Thyroid gland (tissue), 4 donors: Measurements from ENCODE around the gene TOM1L2. TPM values are rescaled to one million over a fixed set of nuclear protein-coding genes. Genes with fewer than 3 reads are reported as not detected.
A peak's percentile ranks its signal among the peaks of the same experiment; 100 is the strongest.

ENCODE experiments used
- DNase-seq, 2 donors: peaks; one replicate each; pipeline ENCODE4 v3.0.0-alpha.2; 2019
- H3K27ac ChIP-seq, 3 donors: fragments of 200-600 bp; sonication (generic); 1 replicate in 2 of 3; 2 replicates in 1 of 3; pipeline ENCODE4 v1.5.1; 2016 to 2019; ENCODE audit warnings: mild to moderate bottlenecking in 1 of 3, moderate library complexity in 1 of 3
- H3K27me3 ChIP-seq: fragments of 200-600 bp; sonication (generic); one replicate; pipeline ENCODE4 v1.5.1; 2019
- H3K36me3 ChIP-seq, 2 donors: fragments of 200-600 bp; sonication (generic); one replicate each; pipeline ENCODE4 v1.5.1; 2016 to 2019
- H3K4me1 ChIP-seq, 2 donors: fragments of 200-600 bp; sonication (generic); one replicate each; pipeline ENCODE4 v1.5.1; 2017 to 2019
- H3K4me3 ChIP-seq, 3 donors: fragments of 200-600 bp; sonication (generic); replicated peaks in 1 of 3; 1 replicate in 2 of 3; 2 replicates in 1 of 3; pipeline ENCODE4 v1.5.1; 2016; ENCODE audit warnings: mild to moderate bottlenecking in 1 of 3
- H3K9me3 ChIP-seq: fragments of 200-600 bp; sonication (generic); one replicate; pipeline ENCODE4 v1.5.1; 2017
- CTCF ChIP-seq, 6 experiments: fragments of 200-600 bp in 3 of 6; fragments of 450-650 bp in 3 of 6; sonication (generic) in 3 of 6; IDR thresholded peaks; one replicate each; pipeline ENCODE4 v1.5.1; 2016 to 2019; ENCODE audit warnings: antibody characterized with exemption in 6 of 6, mild to moderate bottlenecking in 2 of 6, inconsistent platforms in 1 of 6, moderate library complexity in 1 of 6
- POLR2A ChIP-seq, 2 donors: fragments of 450-650 bp; IDR thresholded peaks; one replicate each; pipeline ENCODE4 v1.6.1; 2017; ENCODE audit warnings: antibody characterized with exemption in 2 of 2, mild to moderate bottlenecking in 2 of 2, moderate library complexity in 1 of 2
- WGBS, 2 donors: methylation state at CpG; one replicate each; pipeline ENCODE4 v1.1.5; 2017; 5-methylcytosine and 5-hydroxymethylcytosine counted together
- intact Hi-C: fragments of 100-400 bp; cut with DNase I; formaldehyde crosslinking; loops from one replicate; pipeline ENCODE4 v1.15.1; 2023
- total RNA-seq, 4 donors: library from RNA; depleted of rRNA; stranded (reverse); fragments of >200 nt; gene quantifications; one replicate each; pipeline ENCODE4 v1.2.3, GENCODE V29; 2016

TOM1L2 gene
- total RNA-seq, 4 donors from 2014 or later = 138 to 881 (median 257) TPM

- DNase-seq = peak in 1 of 2 donors; percentile 15
- H3K27ac ChIP-seq = peak overlapping the region; percentile 60 to 86 (median 75)
- no peaks in the 10 kb centered on the region for H3K27me3 ChIP-seq
- no peaks in the 10 kb centered on the region for H3K36me3 ChIP-seq
- intact Hi-C loops = loop anchor here (10.0 kb wide), 2 partner anchors 64 to 66 kb away; partner anchors contain the start of genes ATPAF2 and GID4
- TF ChIP-seq CTCF (IDR thresholded peaks at IDR 0.05) (no peak), POLR2A (IDR thresholded peaks at IDR 0.05) (peak in 1 of 2 donors; percentile 34)
- H3K9me3 ChIP-seq = no peaks in the 10 kb centered on the region
- H3K4me3 ChIP-seq = peak overlapping the region in 2 of 3 donors; percentile 79 to 85
- H3K4me1 ChIP-seq = peaks cover 34 to 38% of the 10 kb centered on the region in 2 donors
- WGBS, 2 donors = 4 to 19% methylated on average over 1 of the region's 1 CpG
Measured at GRCh38 chr17:17970699-17971430, 1.3 kb downstream of the TOM1L2 start.

- no peaks in the 10 kb centered on the region for H3K27me3 ChIP-seq
- H3K9me3 ChIP-seq = no peaks in the 10 kb centered on the region
- no peak for TF ChIP-seq POLR2A (IDR thresholded peaks at IDR 0.05)
- TF ChIP-seq CTCF (IDR thresholded peaks at IDR 0.05) = no peak
- 83 to 89% methylated on average over 3 of the region's 3 CpGs for WGBS, 2 donors
- DNase-seq = no peak
- no peaks in the 10 kb centered on the region for H3K36me3 ChIP-seq
- peaks cover 33 to 40% of the 10 kb centered on the region in 2 donors for H3K4me1 ChIP-seq
- no peak overlapping the region for H3K27ac ChIP-seq
- no peak overlapping the region for H3K4me3 ChIP-seq
- intact Hi-C loops = no loop called here
Measured at GRCh38 chr17:17966399-17966798, 5.8 kb downstream of the TOM1L2 start.

- H3K9me3 ChIP-seq = no peaks in the 10 kb centered on the region
- H3K36me3 ChIP-seq = no peaks in the 10 kb centered on the region
- WGBS, 2 donors = 64 to 69% methylated on average over 2 of the region's 2 CpGs
- intact Hi-C loops = no loop called here
- no peak for DNase-seq
- H3K4me3 ChIP-seq = no peak overlapping the region
- peaks cover 33 to 39% of the 10 kb centered on the region in 2 donors for H3K4me1 ChIP-seq
- TF ChIP-seq POLR2A (IDR thresholded peaks at IDR 0.05) (no peak), CTCF (IDR thresholded peaks at IDR 0.05) (no peak)
- H3K27ac ChIP-seq = peak overlapping the region in 1 of 3 donors; percentile 23
- H3K27me3 ChIP-seq = no peaks in the 10 kb centered on the region
Measured at GRCh38 chr17:17965152-17965721, 7.0 kb downstream of the TOM1L2 start.

DNA sequence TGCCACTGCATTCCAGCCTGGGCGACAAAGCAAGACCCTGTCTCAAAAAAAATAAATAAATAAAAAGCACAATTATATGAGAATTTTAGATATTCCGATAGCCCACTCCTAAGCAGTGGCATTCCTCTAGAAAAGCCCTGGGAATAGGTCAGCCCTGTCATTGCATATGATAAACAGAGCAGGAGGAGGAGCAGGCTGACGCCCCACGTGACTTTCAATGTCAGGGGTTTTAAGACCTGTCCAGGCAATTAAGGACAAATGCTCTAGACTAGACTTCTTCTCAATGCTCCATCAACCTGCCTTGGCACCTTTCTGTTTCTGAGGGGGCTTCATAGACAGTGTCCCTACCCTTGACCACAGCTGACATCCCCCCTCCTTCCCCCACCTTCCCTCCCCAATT is 7.5 kb downstream of the TOM1L2 start:
- Histone ChIP-seq H3K9me3 (no peaks in the 10 kb centered on the region), H3K36me3 (no peaks in the 10 kb centered on the region), H3K27me3 (no peaks in the 10 kb centered on the region), H3K4me1 (peaks cover 33 to 39% of the 10 kb centered on the region in 2 donors), H3K4me3 (no peak overlapping the region), H3K27ac (peak overlapping the region in 1 of 3 donors; percentile 23)
- TF ChIP-seq POLR2A (IDR thresholded peaks at IDR 0.05) = no peak
- TF ChIP-seq CTCF (IDR thresholded peaks at IDR 0.05) = no peak
- intact Hi-C loops = no loop called here
- no peak for DNase-seq
- 87 to 89% methylated on average over 4 of the region's 4 CpGs for WGBS, 2 donors
